Measurements from ENCODE around the gene SYP. TPM values are rescaled to one million over a fixed set of nuclear protein-coding genes. Genes with fewer than 3 reads are reported as not detected.

Gene SYP
- total and polyA plus RNA-seq, 2 experiments from 2014 or later = 1.4 to 2.1 TPM

DNA sequence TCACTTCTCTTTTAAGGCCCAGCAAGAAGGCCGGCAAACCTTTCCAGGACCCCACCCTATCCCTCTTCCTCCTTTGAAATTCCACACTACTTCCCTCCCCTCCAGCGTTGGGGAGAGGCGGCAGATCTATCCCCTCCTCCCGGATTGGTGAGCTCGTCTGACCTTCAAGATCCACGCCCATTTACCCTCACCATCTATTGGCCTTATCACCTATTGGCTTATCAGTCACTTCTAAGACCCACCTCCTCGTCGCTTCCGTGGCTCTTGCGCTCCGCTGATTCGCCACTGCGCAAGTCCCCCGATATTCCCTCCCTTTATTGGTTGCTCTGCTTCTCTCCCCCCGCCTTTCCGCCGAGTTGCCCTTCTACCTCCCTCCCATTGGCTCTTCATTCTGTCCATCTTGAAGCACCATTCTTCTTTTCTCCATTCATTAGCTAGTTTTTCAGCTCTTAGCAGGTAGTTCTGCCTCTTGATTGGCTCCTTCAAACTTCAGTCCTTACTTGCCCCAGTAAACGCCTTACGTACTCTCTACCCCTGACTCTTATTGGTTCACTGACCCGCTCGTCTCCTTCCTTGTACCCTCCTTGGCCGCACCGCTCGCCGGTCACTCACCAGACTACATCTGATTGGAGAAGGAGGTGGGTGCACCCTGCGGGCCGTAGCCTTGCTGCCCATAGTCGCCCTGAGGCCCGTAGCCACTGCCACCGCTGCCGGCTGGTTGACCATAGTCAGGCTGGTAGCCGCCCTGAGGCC lies 9.0 kb downstream of the SYP start:
- Histone ChIP-seq H3K27me3 (no peaks in the 10 kb centered on the region), H2AFZ (no peak overlapping the region), H3K79me2 (no peaks in the 10 kb centered on the region), H4K20me1 (ENCODE audit: insufficient read depth, poor library complexity, severe bottlenecking) (no peaks in the 10 kb centered on the region), H3K9me2 (replicated peaks; ENCODE audit: insufficient read depth) (no peaks in the 10 kb centered on the region), H3K4me1 (ENCODE audit: insufficient read depth) (no peaks in the 10 kb centered on the region), H3K36me3 (replicated peaks; ENCODE audit: insufficient read depth, low read depth) (no peaks in the 10 kb centered on the region), H3K4me3 (peak overlapping the region; percentile 64), H3K4me2 (peak overlapping the region; percentile 80), H3K9me3 (ENCODE audit: low read depth) (no peaks in the 10 kb centered on the region), H3K27ac (peak overlapping the region; percentile 84)
- no peak for TF ChIP-seq CTCF (IDR thresholded peaks at IDR 0.05; ENCODE audit: poor library complexity)
- no peak for TF ChIP-seq EZH2phosphoT487 (IDR thresholded peaks at IDR 0.05; ENCODE audit: low read depth, severe bottlenecking, unreplicated experiment)
- no peak for TF ChIP-seq EZH2 (IDR thresholded peaks at IDR 0.05; ENCODE audit: borderline replicate concordance)
- peak; percentile 95 for DNase-seq (ENCODE audit: low spot score)
- WGBS (ENCODE audit: low lambda C conversion rate, missing lambda C conversion rate) = 54% methylated on average over 31 of the region's 32 CpGs

GRCh38 chrX:49189606-49190005 lies 10.4 kb downstream of the SYP start:
- Histone ChIP-seq H2AFZ (no peak overlapping the region), H3K9me2 (replicated peaks; ENCODE audit: insufficient read depth) (no peaks in the 10 kb centered on the region), H3K79me2 (no peaks in the 10 kb centered on the region), H3K4me2 (peak overlapping the region; percentile 71), H3K9me3 (ENCODE audit: low read depth) (no peaks in the 10 kb centered on the region), H3K27me3 (no peaks in the 10 kb centered on the region), H3K4me3 (no peak overlapping the region), H4K20me1 (ENCODE audit: insufficient read depth, poor library complexity, severe bottlenecking) (no peaks in the 10 kb centered on the region), H3K4me1 (ENCODE audit: insufficient read depth) (no peaks in the 10 kb centered on the region), H3K27ac (peak overlapping the region; percentile 84), H3K36me3 (replicated peaks; ENCODE audit: insufficient read depth, low read depth) (no peaks in the 10 kb centered on the region)
- DNase-seq (ENCODE audit: low spot score) = no peak
- TF ChIP-seq EZH2 (IDR thresholded peaks at IDR 0.05; ENCODE audit: borderline replicate concordance) (no peak), EZH2phosphoT487 (IDR thresholded peaks at IDR 0.05; ENCODE audit: low read depth, severe bottlenecking, unreplicated experiment) (no peak), CTCF (IDR thresholded peaks at IDR 0.05; ENCODE audit: poor library complexity) (no peak)
- WGBS (ENCODE audit: low lambda C conversion rate, missing lambda C conversion rate) = 79% methylated on average over 6 of the region's 6 CpGs

- TF ChIP-seq CTCF (IDR thresholded peaks at IDR 0.05; ENCODE audit: poor library complexity) (no peak), EZH2 (IDR thresholded peaks at IDR 0.05; ENCODE audit: borderline replicate concordance) (no peak), EZH2phosphoT487 (IDR thresholded peaks at IDR 0.05; ENCODE audit: low read depth, severe bottlenecking, unreplicated experiment) (no peak)
- Histone ChIP-seq H3K27ac (no peak overlapping the region), H3K4me3 (no peak overlapping the region), H3K4me1 (ENCODE audit: insufficient read depth) (no peaks in the 10 kb centered on the region), H3K79me2 (no peaks in the 10 kb centered on the region), H3K27me3 (no peaks in the 10 kb centered on the region), H2AFZ (no peak overlapping the region), H4K20me1 (ENCODE audit: insufficient read depth, poor library complexity, severe bottlenecking) (no peaks in the 10 kb centered on the region), H3K9me2 (replicated peaks; ENCODE audit: insufficient read depth) (no peaks in the 10 kb centered on the region), H3K36me3 (replicated peaks; ENCODE audit: insufficient read depth, low read depth) (no peaks in the 10 kb centered on the region), H3K4me2 (no peak overlapping the region), H3K9me3 (ENCODE audit: low read depth) (no peaks in the 10 kb centered on the region)
- 75% methylated on average over 7 of the region's 8 CpGs for WGBS (ENCODE audit: low lambda C conversion rate, missing lambda C conversion rate)
- DNase-seq (ENCODE audit: low spot score) = no peak
Measured at GRCh38 chrX:49188468-49189076, 11.4 kb downstream of the SYP start.

Data from hepatocyte (in vitro differentiated cells).